IPS-18a (cell line): Measurements from ENCODE around the gene SST.

Source experiments
- H3K27ac ChIP-seq: one replicate; pipeline ENCODE4 v1.5.1; 2013; ENCODE audit warnings: low read length
- H3K27me3 ChIP-seq: one replicate; pipeline ENCODE4 v1.6.1; 2013; ENCODE audit warnings: mild to moderate bottlenecking, low read length; ENCODE audit not compliant: control insufficient read depth, insufficient read depth
- H3K36me3 ChIP-seq: one replicate; pipeline ENCODE4 v1.6.1; 2013; ENCODE audit warnings: low read depth, low read length; ENCODE audit not compliant: control insufficient read depth
- H3K4me1 ChIP-seq: one replicate; pipeline ENCODE4 v1.6.1; 2013; ENCODE audit warnings: low read depth, low read length; ENCODE audit not compliant: control insufficient read depth
- H3K4me3 ChIP-seq: one replicate; pipeline ENCODE4 v1.5.1; 2013; ENCODE audit warnings: low read length
- H3K9ac ChIP-seq: one replicate; pipeline ENCODE4 v1.6.1; 2013; ENCODE audit warnings: mild to moderate bottlenecking, low read length, moderate library complexity
- H3K9me3 ChIP-seq: one replicate; pipeline ENCODE4 v1.6.1; 2013; ENCODE audit warnings: low read depth, low read length; ENCODE audit not compliant: control insufficient read depth

Gene SST

DNA sequence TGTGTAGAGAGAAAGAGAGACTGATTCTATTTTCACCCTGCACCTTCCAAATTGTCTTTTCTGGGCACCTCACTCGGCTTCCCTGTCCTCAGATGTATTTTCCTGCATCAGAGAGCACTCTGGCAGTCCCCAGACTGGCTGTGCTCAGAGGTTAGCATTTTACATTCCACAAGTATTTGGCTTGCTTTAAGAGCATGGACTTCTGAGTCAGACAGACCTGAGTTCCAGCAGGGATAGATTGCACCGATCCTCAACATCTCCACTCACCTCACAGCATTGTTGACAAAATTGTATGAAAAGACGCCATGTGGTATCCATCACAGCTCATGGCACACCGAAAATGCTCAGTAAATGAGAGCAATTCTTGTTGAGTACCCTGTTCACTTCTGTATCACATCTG is 45.6 kb downstream of the SST start:
- H3K36me3 ChIP-seq: no peaks in the 10 kb centered on the region
- peaks cover 66% of the 10 kb centered on the region for H3K27me3 ChIP-seq
- H3K4me1 ChIP-seq: peaks cover 22% of the 10 kb centered on the region
- H3K9ac ChIP-seq: no peak overlapping the region
- H3K27ac ChIP-seq: no peak overlapping the region
- no peaks in the 10 kb centered on the region for H3K9me3 ChIP-seq
- H3K4me3 ChIP-seq: no peak overlapping the region

- Histone ChIP-seq H3K4me3 (no peak overlapping the region), H3K27me3 (peaks cover 69% of the 10 kb centered on the region), H3K9ac (no peak overlapping the region), H3K9me3 (no peaks in the 10 kb centered on the region), H3K36me3 (no peaks in the 10 kb centered on the region), H3K27ac (no peak overlapping the region), H3K4me1 (peaks cover 30% of the 10 kb centered on the region)
These were observed 46.8 kb downstream of the SST start for GRCh38 chr3:187623285-187623814.

GRCh38 chr3:187621881-187622280 is 48.3 kb downstream of the SST start:
- H3K9me3 ChIP-seq: no peaks in the 10 kb centered on the region

GRCh38 chr3:187619461-187619860 is 50.7 kb downstream of the SST start:
- Histone ChIP-seq H3K4me1 (peaks cover 32% of the 10 kb centered on the region), H3K9me3 (no peaks in the 10 kb centered on the region), H3K9ac (no peak overlapping the region), H3K4me3 (no peak overlapping the region), H3K36me3 (no peaks in the 10 kb centered on the region), H3K27ac (no peak overlapping the region), H3K27me3 (peaks cover 97% of the 10 kb centered on the region)

More at GRCh38 chr3:187621881-187622280, 48.3 kb downstream of the SST start:
- Histone ChIP-seq H3K4me1 (peaks cover 32% of the 10 kb centered on the region), H3K4me3 (no peak overlapping the region), H3K36me3 (no peaks in the 10 kb centered on the region), H3K27ac (no peak overlapping the region), H3K9ac (no peak overlapping the region), H3K27me3 (peaks cover 84% of the 10 kb centered on the region)
